GM03348 (cell line): ENCODE measurements around the gene STK32B.
"Not testable (repeated sequence)": the region's sequence is repeated elsewhere in the genome, so short reads cannot be mapped to it uniquely, and the experiment has no call there.

Experiments used
- DNase-seq: peaks from one replicate; pipeline ENCODE4 v3.0.0; 2012; ENCODE audit warnings: low spot score

The STK32B gene

GRCh38 chr4:5051278-5052203 lies at the start of gene STK32B:
Gene STK32B (plus strand): TSS chr4:5051480.
- DNase-seq, result peak; percentile 90

- DNase-seq, result not testable (repeated sequence)
These were observed 49.6 kb upstream of the STK32B start for GRCh38 chr4:5001641-5002040.

- DNase-seq, result no peak
These were observed 47.9 kb upstream of the STK32B start for GRCh38 chr4:5003372-5003857.

GRCh38 chr4:5003918-5004317 lies 47.4 kb upstream of the STK32B start:
- DNase-seq, result no peak

GRCh38 chr4:5004496-5004895 lies 46.8 kb upstream of the STK32B start:
- DNase-seq, result no peak

GRCh38 chr4:5006932-5007331 lies 44.3 kb upstream of the STK32B start:
- not testable (repeated sequence) for DNase-seq

GRCh38 chr4:5009796-5010195 lies 41.5 kb upstream of the STK32B start:
- no peak for DNase-seq

GRCh38 chr4:5010984-5011383 lies 40.3 kb upstream of the STK32B start:
- DNase-seq, result no peak

- no peak for DNase-seq
These were observed 38.9 kb upstream of the STK32B start for GRCh38 chr4:5012244-5012898.

- DNase-seq, result no peak
These were observed 38.3 kb upstream of the STK32B start for GRCh38 chr4:5012958-5013357.

GRCh38 chr4:5014007-5014682 lies 37.1 kb upstream of the STK32B start:
- no peak for DNase-seq

GRCh38 chr4:5018096-5018495 lies 33.2 kb upstream of the STK32B start:
- DNase-seq, result no peak

- no peak for DNase-seq
These were observed 32.7 kb upstream of the STK32B start for GRCh38 chr4:5018603-5019002.

- no peak for DNase-seq
These were observed 32.0 kb upstream of the STK32B start, which contains the start of gene CYTL1 for GRCh38 chr4:5019274-5019673. Gene CYTL1 (minus strand): TSS chr4:5019458. CDS start chr4:5019445, 13 bp downstream.

- DNase-seq, result no peak
These were observed 31.5 kb upstream of the STK32B start for GRCh38 chr4:5019796-5020195.

- DNase-seq, result no peak
These were observed 30.9 kb upstream of the STK32B start for GRCh38 chr4:5020341-5020740.

- no peak for DNase-seq
These were observed 29.7 kb upstream of the STK32B start for GRCh38 chr4:5021546-5021945.

- DNase-seq, result peak; percentile 35
These were observed 26.6 kb upstream of the STK32B start for GRCh38 chr4:5024673-5025072.

GRCh38 chr4:5026371-5026770 lies 24.9 kb upstream of the STK32B start:
- no peak for DNase-seq

GRCh38 chr4:5027346-5027745 lies 23.9 kb upstream of the STK32B start:
- DNase-seq, result no peak

GRCh38 chr4:5028480-5028879 lies 22.8 kb upstream of the STK32B start:
- no peak for DNase-seq

GRCh38 chr4:5029447-5029846 lies 21.8 kb upstream of the STK32B start:
- DNase-seq, result no peak

- DNase-seq, result no peak
These were observed 21.1 kb upstream of the STK32B start for GRCh38 chr4:5030221-5030620.
